Activated T-cell treated with anti-CD3 and anti-CD28 coated beads, Interleukin-2, amount 50 U/mL, for 1 hour (primary cell): ENCODE data around the gene ARMC2.
"Not testable (repeated sequence)": the region's sequence is repeated elsewhere in the genome, so short reads cannot be mapped to it uniquely, and the experiment has no call there.

ENCODE experiments used
- DNase-seq: peaks from one replicate; pipeline ENCODE4 v3.0.0-alpha.2; 2020

The ARMC2 gene

GRCh38 chr6:108835218-108835850 lies 12.9 kb upstream of the ARMC2 start:
- DNase-seq = peak; percentile 83

- DNase-seq = no peak
These were observed 12.2 kb upstream of the ARMC2 start for GRCh38 chr6:108836061-108836460.

GRCh38 chr6:108837236-108837971 lies 10.8 kb upstream of the ARMC2 start:
- DNase-seq = no peak

- no peak for DNase-seq
These were observed 10.0 kb upstream of the ARMC2 start for GRCh38 chr6:108838101-108838717.

- no peak for DNase-seq
These were observed 9.1 kb upstream of the ARMC2 start for GRCh38 chr6:108839083-108839642.

- DNase-seq = no peak
These were observed 7.3 kb upstream of the ARMC2 start for GRCh38 chr6:108840919-108841318.

GRCh38 chr6:108841377-108841855 lies 6.8 kb upstream of the ARMC2 start:
- no peak for DNase-seq

GRCh38 chr6:108844135-108844534 lies 4.1 kb upstream of the ARMC2 start:
- DNase-seq = no peak

- no peak for DNase-seq
These were observed 3.1 kb upstream of the ARMC2 start for GRCh38 chr6:108845145-108845544.

- DNase-seq = no peak
These were observed 2.1 kb upstream of the ARMC2 start for GRCh38 chr6:108846101-108846500.

- no peak for DNase-seq
These were observed 1.6 kb upstream of the ARMC2 start for GRCh38 chr6:108846628-108847027.

GRCh38 chr6:108847738-108848115 lies 495 bp upstream of the ARMC2 start:
- no peak for DNase-seq

GRCh38 chr6:108850669-108851465 lies 2.6 kb downstream of the ARMC2 start:
- DNase-seq = no peak

- no peak for DNase-seq
These were observed 3.5 kb downstream of the ARMC2 start for GRCh38 chr6:108851756-108852155.

GRCh38 chr6:108853077-108853476 lies 4.9 kb downstream of the ARMC2 start:
- no peak for DNase-seq

- no peak for DNase-seq
These were observed 14.4 kb downstream of the ARMC2 start for GRCh38 chr6:108862479-108863191.

- not testable (repeated sequence) for DNase-seq
These were observed 17.6 kb downstream of the ARMC2 start for GRCh38 chr6:108865751-108866286.

- no peak for DNase-seq
These were observed 18.6 kb downstream of the ARMC2 start for GRCh38 chr6:108866798-108867197.

- no peak for DNase-seq
These were observed 20.4 kb downstream of the ARMC2 start for GRCh38 chr6:108868647-108869046.

- no peak for DNase-seq
These were observed 21.7 kb downstream of the ARMC2 start for GRCh38 chr6:108869876-108870275.

GRCh38 chr6:108870357-108870756 lies 22.1 kb downstream of the ARMC2 start:
- DNase-seq = no peak

GRCh38 chr6:108872141-108872557 lies 23.9 kb downstream of the ARMC2 start:
- peak; percentile 29 for DNase-seq
